GM21381 (cell line): ENCODE measurements around the gene CALR.
"Not testable (repeated sequence)": the region's sequence is repeated elsewhere in the genome, so short reads cannot be mapped to it uniquely, and the experiment has no call there.

ENCODE experiments used
- ATAC-seq: cut with Tn5 transposase; IDR thresholded peaks from one replicate; pipeline ENCODE4 v1.9.1; 2021; ENCODE audit warnings: mild to moderate bottlenecking, moderate library complexity; ENCODE audit not compliant: unreplicated experiment

Gene CALR

DNA sequence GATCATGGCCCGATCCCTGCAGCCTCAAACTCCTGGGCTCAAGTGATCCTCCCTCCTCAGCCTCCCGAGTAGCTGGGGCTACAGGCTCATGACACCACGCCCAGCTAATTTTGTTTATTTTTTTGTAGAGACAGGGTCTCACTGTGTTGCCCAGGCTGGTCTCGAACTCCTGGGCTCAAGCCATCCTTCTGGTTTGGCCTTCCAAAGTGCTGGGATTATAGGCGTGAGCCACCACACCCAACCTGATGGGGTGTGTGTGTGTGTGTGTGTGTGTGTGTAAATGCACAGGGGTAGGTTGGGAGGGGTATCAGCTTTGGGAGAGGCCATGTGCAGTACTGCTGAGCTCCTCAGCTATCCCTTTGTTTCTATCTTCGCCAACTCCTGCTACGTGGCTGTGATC lies 37.7 kb downstream of the CALR start:
- ATAC-seq = not testable (repeated sequence)

- no peak for ATAC-seq
Measured at GRCh38 chr19:12979974-12980373, 41.6 kb downstream of the CALR start.

- ATAC-seq = no peak
Measured at GRCh38 chr19:12982648-12983047, 44.2 kb downstream of the CALR start.

DNA sequence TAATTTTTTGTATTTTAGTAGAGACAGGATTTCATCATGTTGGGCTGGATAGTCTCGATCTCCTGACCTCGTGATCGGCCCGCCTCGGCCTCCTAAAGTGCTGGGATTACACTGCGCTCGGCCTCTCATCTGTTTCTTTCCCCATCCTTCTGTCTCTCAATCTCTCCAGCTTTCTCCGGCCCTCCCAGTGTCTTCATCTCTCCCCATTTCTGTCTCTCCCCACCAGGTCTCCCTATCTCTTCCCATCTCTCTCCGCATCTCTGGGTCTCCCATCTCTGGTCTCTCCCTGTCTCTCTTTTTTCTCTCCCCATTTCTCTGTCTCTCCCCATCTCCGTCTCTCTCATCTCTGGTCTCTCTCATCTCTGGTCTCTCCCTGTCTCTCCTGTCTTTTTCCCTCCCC lies 44.7 kb downstream of the CALR start:
- ATAC-seq = no peak

DNA sequence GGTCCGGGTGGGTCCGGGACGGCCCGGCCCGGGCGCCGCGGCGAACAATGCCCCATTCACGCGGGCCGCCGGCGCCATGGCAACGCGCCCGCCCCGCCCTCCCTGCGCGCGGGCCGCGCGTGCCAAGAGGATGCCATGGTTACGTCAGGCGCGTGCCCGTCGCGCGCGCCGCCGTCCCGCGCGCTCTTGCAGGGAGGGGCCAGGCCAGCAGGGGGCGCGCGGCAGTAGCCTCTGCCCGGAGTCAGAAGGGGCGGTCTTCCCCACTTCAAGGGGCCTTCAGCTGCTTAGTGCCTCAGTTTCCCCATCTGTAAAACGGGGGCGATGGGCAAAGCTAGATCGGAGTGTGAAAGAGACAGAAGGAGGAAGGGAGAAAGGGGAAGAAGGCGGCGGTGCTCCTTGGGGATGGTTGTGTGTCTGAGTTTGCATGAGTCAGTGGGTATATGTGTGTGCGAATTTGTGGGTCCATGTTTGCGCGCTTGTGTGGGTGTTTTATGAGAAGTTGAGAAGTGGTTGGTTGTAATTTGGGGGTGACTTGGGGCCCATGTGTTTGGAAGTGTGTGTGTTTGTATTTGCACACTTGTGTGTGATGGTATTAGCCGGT lies 45.2 kb downstream of the CALR start:
- no peak for ATAC-seq

DNA sequence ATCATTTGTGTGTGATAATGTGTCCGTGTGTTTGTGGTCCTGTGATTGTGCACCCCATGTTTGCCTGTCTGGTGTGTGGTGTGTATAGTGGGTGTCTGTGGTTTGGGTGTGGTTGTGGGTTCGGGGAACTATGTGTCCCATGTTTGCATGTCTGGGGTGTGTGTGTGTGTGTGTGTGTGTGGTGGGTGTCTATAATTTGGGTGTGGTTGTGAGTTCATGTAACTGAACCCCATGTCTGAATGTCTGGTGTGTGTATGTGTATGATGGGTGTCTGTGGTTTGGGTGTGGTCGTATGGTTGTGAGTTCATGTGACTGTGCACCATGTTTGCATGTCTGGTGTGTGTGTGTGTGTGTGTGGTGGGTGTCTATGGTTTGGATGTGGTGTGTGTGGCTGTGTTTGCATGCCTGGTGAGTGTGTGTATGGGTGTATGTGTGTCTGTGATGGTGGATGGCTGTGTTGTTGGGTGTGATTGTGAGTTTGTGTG lies 45.8 kb downstream of the CALR start:
- ATAC-seq = no peak

DNA sequence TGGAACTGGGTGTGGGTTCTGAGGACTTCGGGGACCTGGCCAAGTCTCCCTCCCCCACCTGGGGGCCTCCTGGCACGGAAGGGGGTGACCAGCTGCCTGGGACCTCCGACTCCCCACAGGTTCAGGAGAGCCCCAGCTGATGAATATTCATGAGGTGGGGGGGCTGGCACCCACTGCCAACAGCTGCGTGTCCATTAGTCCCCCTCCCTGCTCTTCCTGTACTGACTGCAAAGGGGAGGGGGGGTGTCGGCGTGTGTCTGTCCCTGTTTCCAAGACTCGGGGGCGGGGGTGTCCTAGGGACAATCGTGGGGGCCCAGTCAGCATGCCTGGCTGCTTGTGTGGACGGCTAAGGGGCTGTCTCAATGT lies 46.3 kb downstream of the CALR start:
- no peak for ATAC-seq

DNA sequence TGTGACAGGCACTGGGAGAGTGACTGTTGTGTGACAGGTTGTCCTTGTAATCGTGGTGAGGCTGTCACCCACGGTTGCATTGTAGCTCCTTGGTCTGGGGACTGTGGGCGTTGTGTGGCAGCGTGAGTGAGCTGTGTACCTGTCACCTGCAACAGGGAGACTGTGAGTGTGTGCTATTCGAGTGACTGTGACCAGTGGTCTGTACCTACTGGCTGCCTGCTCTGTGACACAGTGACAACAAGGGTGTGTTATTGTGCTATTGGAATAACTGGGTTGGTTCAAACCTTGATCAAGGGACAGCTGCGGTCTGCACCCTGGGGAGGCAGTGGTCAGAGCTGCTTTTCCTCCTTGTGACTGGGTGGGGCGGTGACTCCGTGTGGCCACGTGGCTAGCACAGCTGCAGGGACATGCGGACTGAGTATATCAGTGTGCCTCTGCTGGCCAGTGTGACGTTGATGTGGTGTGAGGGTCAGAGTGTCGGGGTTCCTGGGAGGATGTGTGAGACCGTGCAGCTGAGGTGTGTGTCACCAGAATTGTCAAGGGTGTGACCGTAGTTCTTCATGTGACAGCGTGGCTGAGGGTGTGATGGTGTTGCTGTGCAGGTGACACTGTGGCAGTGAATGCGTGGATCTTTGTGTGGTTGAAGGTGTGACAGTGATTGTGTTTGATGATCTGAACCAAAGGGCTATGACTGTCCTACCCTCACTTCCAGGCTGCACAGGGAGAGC lies 46.8 kb downstream of the CALR start:
- peak; percentile 49 for ATAC-seq

- no peak for ATAC-seq
Measured at GRCh38 chr19:12986726-12987125, 48.3 kb downstream of the CALR start.

DNA sequence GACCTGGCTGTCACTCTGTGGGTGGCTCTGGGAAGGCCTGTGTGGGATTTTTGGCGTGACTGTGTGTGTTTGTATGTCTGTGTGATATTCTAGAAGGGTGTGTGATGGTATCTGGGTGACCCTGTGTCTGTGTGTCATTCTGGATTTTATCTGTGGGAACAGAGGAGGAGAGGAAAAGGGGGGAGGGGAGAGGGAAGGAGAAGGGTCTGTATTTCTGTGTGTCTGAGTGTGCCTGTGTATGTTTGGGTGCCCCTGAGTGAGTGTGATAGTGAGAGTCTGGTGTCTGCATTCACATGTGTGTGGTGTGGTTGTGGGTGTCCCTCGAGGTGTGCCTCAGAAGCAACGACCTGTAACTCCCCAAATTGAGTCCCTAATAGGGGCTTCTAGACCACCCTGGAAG lies 48.8 kb downstream of the CALR start:
- ATAC-seq = no peak

- no peak for ATAC-seq
Measured at GRCh38 chr19:12987781-12988180, 49.4 kb downstream of the CALR start.

DNA sequence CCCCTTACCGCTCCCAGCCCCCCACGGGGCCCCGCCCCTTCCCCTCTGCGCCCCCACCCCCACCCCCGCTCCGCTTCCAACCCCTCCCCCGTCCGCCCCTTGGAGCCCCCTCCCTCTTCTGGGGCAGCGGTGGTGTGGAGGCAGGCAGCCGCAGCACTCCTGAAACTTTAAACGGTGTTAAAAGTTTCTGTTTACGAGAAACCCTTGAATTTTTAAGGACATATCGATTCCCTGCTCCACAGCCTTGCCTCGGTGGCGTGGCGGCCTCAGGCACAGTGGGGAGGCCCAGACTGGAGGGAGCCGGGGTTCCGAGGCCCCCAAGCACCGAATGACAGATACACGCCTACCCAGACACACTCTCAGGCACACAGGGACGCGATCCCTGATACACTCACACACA lies 52.0 kb downstream of the CALR start:
- ATAC-seq = no peak

DNA sequence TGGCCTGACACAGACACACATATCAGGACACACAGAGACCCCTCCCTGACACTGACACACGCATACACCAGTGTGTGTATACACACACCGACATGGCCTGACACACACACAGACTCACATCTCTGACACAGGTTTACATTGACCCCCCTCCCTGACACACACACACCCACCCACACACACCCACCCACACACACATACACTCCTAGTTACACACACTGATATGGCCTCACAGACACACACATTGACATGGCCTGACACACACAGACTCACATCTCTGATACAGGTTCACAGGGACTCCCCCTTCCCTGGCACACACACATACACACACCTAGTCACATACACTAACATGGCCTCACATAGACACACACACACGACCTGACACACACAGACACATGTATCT lies 52.4 kb downstream of the CALR start:
- no peak for ATAC-seq

DNA sequence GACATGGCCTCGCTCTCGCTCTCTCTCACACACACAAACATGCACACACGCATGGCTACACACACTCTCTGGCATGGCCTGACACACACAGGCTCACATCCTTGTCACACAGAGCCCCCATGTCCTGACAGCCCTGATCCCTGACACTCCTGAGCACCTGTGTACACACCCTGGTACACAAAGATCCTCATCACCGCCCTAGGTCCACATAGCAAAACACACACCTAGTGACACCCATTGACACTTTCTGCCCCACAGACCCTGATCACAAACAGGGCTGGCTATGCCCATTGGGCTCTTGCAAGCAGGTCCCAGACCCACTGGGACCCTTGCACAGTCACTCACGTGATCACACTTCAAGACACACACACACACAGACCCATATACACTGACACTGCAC lies 52.9 kb downstream of the CALR start:
- ATAC-seq = no peak

- no peak for ATAC-seq
Measured at GRCh38 chr19:12992729-12993128, 54.3 kb downstream of the CALR start.

DNA sequence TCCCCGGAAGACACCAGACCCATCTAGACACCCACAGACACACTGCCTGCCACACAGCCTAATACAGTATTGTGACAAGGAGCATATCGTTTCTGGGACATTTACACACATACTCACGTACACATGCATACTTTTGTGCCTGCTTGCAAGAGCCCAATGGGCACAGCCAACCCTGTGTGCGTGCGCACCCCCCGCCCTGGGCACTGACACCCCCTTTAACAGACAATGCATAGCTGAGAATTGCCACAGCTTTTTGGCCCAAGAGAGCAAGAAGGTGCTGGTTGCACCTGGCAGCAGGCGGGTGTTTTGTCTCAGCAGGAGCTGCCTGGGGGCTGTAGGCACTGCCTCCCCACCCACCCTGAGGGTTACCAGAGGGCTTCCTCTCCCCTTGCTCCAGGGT lies 55.2 kb downstream of the CALR start:
- no peak for ATAC-seq
